Activated naive CD4-positive, alpha-beta T cell treated with anti-CD3 and anti-CD28 coated beads, Interleukin-2, amount 50 U/mL, for 24 hours (primary cell): ENCODE data around the gene TRAF7.

Experiments used
- H3K27ac Mint-ChIP-seq: one replicate; pipeline ENCODE4 v1.8.0; 2021; ENCODE audit warnings: mild to moderate bottlenecking, mixed read lengths
- H3K27me3 Mint-ChIP-seq: one replicate; pipeline ENCODE4 v1.8.0; 2021; ENCODE audit warnings: mixed read lengths
- H3K36me3 Mint-ChIP-seq: one replicate; pipeline ENCODE4 v1.8.0; 2021; ENCODE audit warnings: mixed read lengths
- H3K4me1 Mint-ChIP-seq: one replicate; pipeline ENCODE4 v1.8.0; 2021; ENCODE audit warnings: mixed read lengths
- H3K4me3 Mint-ChIP-seq: one replicate; pipeline ENCODE4 v1.8.0; 2021; ENCODE audit warnings: mild to moderate bottlenecking, mixed read lengths
- H3K9me3 Mint-ChIP-seq: one replicate; pipeline ENCODE4 v1.8.0; 2021; ENCODE audit warnings: mixed read lengths

TRAF7 gene

DNA sequence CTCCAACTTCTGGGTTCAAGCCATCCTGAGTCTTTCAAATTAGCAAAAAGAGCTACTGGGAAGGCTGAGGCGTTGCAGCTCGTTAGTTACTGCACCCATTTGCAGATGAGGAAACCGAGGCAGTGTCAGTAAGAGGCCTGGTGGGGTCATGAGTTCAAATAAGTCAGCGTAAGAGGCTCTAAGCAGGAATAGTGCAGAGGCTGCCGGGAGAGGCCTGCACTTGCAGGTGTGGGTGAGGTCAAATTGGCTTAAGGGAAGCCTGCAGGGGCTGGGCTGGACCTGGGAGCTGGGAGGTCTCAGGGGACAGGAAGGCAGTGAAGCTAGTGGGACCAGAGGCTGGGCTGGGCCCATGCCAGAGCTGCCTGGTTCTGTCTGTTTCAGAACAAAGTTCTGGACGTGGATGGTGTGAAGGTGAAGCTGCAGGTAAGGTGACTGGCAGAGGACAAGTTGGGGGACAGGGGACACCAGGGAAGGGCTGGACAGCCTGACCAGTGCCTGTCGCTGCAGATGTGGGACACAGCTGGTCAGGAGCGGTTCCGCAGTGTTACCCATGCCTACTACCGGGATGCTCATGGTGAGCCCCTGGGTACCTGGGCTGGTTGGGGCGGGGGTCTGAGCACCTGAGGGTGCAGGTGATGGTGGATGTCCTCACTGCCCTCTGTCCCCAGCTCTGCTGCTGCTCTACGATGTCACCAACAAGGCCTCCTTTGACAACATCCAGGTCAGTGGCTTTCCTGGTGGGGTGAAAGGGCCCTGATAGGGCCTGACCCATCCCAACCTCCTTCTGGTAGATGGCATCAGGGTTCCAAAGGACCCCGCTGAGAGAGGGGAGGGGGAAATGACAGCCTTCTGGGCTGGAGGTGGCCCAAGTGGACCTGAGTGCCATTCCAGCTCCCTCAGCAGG lies 4.1 kb upstream of the TRAF7 start:
- H3K27ac Mint-ChIP-seq, result peak overlapping the region; percentile 38
- peak overlapping the region; percentile 77 for H3K4me3 Mint-ChIP-seq
- no peaks in the 10 kb centered on the region for H3K9me3 Mint-ChIP-seq
- peaks cover 10% of the 10 kb centered on the region for H3K36me3 Mint-ChIP-seq
- no peaks in the 10 kb centered on the region for H3K27me3 Mint-ChIP-seq
- peaks cover 23% of the 10 kb centered on the region for H3K4me1 Mint-ChIP-seq

DNA sequence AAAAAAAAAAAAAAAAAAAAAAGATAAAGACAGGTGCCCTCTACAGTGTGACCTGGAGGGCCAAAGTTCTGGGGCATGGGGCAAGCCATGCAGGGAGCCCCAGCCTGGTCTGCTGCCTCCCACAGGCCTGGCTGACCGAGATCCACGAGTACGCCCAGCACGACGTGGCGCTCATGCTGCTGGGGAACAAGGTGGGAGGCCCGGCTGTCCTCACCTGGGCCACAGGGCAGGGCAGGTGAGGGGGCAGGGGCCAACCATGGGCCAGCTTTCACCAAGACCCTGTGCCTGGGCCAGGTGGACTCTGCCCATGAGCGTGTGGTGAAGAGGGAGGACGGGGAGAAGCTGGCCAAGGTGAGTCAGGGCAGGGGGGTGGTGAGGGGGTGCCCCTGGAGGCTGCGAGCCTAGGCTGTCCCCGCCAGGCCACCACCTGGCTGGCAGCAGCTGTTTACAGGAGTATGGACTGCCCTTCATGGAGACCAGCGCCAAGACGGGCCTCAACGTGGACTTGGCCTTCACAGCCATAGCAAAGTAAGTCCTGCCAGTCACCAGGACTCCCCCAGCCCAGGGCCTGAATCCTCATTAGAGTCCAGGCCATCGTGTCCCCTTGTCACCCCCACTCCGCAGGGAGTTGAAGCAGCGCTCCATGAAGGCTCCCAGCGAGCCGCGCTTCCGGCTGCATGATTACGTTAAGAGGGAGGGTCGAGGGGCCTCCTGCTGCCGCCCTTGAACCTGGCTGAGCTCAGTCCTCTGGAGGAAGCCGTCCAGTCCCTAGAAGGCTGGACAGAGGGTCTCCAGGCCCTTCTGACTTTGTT lies 2.7 kb upstream of the TRAF7 start:
- Mint-ChIP-seq H3K36me3 (peaks cover 10% of the 10 kb centered on the region), H3K27me3 (no peaks in the 10 kb centered on the region), H3K4me3 (peak overlapping the region; percentile 81), H3K27ac (peak overlapping the region; percentile 89), H3K9me3 (no peaks in the 10 kb centered on the region), H3K4me1 (peaks cover 37% of the 10 kb centered on the region)

DNA sequence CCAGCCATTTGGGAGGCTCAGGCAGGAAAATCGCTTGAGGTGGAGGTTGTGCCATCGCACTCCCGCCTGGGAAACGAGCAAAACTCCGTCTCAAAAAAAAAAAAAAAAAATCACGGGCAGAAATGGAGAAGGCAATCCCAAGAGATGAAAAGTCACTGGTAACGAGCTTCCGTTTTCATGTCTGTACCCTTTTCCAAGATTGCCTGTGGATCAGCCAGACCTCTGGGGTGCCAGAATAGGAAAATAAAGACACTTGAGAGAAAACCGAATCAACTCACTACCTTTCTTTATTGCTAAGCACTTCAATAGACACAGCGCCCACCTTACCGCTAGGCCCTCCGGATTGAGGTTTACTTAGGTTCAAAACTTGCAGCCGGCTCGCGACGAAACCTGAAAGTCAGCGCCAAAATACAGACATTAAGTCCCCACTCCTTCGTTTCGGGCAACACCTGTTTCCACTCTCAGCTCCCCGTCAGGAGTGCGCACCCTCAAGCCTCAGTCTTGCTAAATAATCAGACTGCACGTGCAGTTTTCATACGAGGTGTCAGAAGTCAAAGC lies 970 bp upstream of the TRAF7 start:
- H3K27me3 Mint-ChIP-seq, result no peaks in the 10 kb centered on the region
- H3K4me1 Mint-ChIP-seq, result peaks cover 45% of the 10 kb centered on the region
- peak overlapping the region; percentile 81 for H3K4me3 Mint-ChIP-seq
- peaks cover 10% of the 10 kb centered on the region for H3K36me3 Mint-ChIP-seq
- H3K9me3 Mint-ChIP-seq, result no peaks in the 10 kb centered on the region
- H3K27ac Mint-ChIP-seq, result peak overlapping the region; percentile 89

DNA sequence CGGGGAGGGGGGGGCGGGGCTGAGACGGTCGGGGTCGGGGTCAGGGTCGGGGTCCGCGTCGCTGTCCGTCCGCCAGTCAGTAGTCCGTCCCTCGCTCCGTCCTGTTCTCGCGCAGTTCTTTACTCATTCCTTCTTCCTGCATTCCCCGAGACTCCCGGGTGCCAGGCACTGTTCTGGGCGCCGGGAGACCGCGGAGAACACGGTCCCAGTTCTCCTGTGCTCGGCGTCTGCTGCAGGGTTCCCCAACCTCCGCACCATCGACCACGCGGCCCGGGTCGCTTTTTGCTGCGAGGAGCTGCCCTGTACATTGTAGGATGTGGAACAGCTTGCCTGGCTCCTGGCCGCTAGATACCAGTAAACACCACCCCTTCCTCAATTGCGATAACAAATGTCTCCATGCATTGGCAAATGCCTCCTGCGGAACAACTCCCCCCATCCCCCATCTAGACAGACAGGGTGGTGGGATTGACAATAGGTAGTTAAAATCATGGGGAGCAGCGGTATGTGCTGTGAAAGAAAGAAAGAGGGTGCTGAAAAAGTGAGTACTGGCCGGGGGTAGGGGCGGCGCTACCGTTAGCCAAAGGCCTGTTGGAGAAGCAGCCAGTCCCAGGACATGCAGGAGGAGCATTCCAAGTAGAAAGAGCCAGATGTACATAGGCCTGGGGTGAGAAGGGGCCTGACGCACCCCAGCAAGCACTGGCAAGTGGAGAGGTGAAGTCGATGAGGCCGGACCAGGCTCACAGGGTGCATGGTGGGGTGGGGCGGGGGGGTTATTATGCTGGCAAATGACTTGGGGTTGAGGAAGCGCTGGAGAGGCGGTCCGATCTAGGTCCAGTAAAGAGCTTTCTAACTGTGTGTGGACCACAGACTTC lies 631 bp downstream of the TRAF7 start:
- no peaks in the 10 kb centered on the region for H3K27me3 Mint-ChIP-seq
- no peaks in the 10 kb centered on the region for H3K9me3 Mint-ChIP-seq
- H3K27ac Mint-ChIP-seq, result peak overlapping the region; percentile 90
- H3K4me3 Mint-ChIP-seq, result peak overlapping the region; percentile 94
- H3K4me1 Mint-ChIP-seq, result peaks cover 37% of the 10 kb centered on the region
- H3K36me3 Mint-ChIP-seq, result peaks cover 8% of the 10 kb centered on the region

DNA sequence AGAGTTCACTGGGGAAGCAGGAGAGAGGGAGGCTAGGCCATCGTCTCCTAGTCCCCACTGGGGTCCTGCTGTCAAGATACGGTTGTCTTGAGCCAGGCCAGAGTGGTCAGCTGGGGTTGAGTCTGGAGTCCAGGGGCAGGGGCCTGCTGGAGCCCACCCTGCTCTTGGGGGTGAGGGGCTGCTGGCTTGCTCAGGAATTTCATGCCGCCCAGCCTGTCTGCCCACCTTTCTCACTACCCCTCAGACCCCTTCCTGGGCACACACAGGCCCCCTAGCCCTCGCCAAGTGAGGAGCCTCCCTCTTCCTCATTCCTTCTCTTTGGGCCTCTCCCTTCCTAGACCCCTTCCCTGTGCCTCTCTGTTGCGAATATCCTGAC lies 1.3 kb downstream of the TRAF7 start:
- Mint-ChIP-seq H3K4me1 (peaks cover 31% of the 10 kb centered on the region), H3K4me3 (peak overlapping the region; percentile 94), H3K27ac (no peak overlapping the region), H3K9me3 (no peaks in the 10 kb centered on the region), H3K36me3 (peaks cover 6% of the 10 kb centered on the region), H3K27me3 (no peaks in the 10 kb centered on the region)

DNA sequence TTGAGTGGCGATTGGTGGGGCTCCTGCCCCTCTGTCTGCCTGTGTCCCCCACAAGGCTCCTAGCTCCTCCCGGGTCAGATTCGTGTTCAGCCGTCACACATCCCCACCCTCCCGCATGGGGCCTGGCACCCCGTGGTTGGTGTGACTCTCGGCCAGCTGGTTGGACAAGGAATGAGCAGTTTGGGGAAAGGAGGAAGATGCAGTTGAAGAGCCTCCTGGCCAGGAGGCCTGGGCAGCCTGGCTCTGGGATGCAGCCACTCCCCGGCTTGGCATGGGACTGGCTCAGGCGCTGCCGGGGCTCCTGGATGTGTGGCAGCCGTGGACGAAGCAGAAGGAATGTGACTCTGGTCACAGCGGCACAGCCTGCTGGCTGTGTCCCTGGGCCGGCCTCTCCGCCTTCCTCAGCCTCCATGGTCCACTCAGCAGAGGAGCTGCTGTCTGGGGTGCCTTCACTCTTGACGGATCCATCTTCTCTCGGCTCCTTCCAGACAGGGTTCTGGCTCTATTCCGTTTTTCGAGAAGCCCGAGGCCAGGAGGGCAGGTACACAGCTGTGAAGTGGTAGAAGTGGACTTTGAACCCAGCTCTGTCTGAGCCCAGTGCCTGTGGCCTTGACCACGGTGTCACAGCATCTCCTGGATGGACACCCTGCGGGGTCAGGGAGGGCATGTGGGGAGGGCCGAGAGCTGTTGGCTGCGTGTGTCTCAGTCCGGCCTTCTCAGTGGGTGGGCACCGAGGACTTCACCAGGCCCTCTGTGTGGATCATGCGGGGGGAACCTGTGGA lies 2.1 kb downstream of the TRAF7 start:
- Mint-ChIP-seq H3K36me3 (peaks cover 6% of the 10 kb centered on the region), H3K9me3 (no peaks in the 10 kb centered on the region), H3K27me3 (no peaks in the 10 kb centered on the region), H3K4me1 (peaks cover 29% of the 10 kb centered on the region), H3K27ac (peak overlapping the region; percentile 55), H3K4me3 (peak overlapping the region; percentile 94)

DNA sequence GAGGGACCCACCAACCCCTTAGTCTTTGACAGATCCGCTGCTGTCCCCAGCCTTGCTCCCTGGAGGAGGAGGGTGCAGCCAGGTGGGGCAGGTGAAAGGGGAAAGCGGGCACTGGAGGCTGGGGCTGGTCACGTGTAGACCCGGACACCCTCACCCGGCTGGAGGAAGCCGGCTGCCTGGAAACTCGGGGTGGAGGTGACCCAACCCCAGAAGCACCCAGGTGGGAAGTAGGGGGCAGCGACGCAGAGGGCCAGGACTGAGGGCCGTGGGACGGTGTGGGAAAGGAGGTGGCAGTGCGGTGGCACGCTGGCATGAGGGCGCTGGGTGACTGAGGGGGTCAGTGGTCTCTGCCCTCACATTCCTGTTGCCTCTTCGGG lies 2.7 kb downstream of the TRAF7 start:
- no peaks in the 10 kb centered on the region for H3K9me3 Mint-ChIP-seq
- H3K4me3 Mint-ChIP-seq, result peak overlapping the region; percentile 94
- peaks cover 31% of the 10 kb centered on the region for H3K4me1 Mint-ChIP-seq
- peaks cover 6% of the 10 kb centered on the region for H3K36me3 Mint-ChIP-seq
- H3K27me3 Mint-ChIP-seq, result no peaks in the 10 kb centered on the region
- H3K27ac Mint-ChIP-seq, result no peak overlapping the region

DNA sequence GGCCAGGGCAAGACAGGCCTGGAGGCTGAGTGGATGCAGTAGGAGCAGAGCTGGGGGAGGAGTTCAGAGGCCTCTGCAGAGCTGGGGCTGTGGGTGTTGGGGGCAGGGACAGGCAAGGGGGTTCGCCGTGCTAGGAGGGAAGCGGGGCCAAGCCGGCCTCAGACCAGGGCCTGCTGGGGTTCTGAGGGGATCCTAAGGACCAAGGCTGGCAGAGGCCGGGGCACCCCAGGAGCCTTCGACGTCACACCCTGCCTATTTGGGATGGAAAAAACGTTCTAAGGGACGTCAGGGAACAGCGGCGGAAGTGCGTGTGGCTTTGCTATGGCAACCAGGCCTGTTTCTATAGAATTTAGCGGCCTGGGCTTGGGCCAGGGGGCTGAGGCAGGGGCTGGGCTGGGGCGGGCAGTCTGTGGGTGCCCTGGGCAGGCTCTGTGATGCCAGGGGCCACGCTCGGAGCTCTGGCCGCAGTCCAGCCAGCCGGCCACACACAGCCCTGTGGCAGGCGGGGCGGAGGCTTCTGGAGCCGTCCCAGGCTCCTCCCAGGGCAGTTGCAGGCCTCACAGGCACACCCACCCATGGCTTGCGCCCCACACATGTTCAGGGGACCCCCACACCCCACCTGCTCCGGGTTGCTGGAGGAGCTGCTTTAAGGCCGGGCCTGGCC lies 3.7 kb downstream of the TRAF7 start:
- H3K36me3 Mint-ChIP-seq, result peaks cover under 1% of the 10 kb centered on the region
- H3K27ac Mint-ChIP-seq, result peak overlapping the region; percentile 72

DNA sequence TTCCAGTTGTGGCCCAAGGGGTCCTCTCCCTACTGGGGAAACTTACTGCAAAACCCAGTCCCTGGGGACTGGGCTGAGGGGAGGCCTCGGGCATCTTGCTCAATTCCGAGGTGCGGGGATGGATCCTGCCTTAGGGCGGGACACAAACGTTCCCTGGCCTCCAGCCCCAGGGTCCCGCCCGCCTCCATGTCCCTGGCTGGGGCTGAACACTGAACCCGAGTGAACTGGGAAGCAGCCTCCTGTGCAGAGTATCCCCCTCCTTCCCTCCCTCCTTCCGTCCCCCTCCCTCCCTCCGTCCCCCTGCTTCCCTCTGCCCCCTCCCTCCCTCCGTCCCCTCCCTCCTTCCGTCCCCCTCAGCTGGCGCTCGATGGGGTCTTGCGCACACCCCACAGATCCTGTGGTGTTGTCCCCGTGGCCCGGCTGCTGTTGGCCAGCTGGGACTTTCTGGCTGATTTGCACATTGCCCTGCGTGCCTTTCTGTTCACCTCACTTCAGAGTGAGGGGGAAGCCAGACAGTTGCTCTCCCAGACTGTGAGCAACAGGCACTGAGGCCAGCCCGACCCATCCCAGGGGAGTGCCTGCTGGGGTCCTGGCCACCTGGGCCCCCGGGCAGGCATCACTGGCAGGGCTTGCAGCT lies 5.5 kb downstream of the TRAF7 start:
- Mint-ChIP-seq H3K9me3 (no peaks in the 10 kb centered on the region), H3K4me1 (peaks cover 29% of the 10 kb centered on the region), H3K27me3 (no peaks in the 10 kb centered on the region), H3K27ac (no peak overlapping the region), H3K4me3 (no peak overlapping the region), H3K36me3 (no peaks in the 10 kb centered on the region)

More for the DNA sequence above, 3.7 kb downstream of the TRAF7 start:
- H3K27me3 Mint-ChIP-seq, result no peaks in the 10 kb centered on the region
- no peaks in the 10 kb centered on the region for H3K9me3 Mint-ChIP-seq
- H3K4me3 Mint-ChIP-seq, result no peak overlapping the region
- H3K4me1 Mint-ChIP-seq, result peaks cover 29% of the 10 kb centered on the region

DNA sequence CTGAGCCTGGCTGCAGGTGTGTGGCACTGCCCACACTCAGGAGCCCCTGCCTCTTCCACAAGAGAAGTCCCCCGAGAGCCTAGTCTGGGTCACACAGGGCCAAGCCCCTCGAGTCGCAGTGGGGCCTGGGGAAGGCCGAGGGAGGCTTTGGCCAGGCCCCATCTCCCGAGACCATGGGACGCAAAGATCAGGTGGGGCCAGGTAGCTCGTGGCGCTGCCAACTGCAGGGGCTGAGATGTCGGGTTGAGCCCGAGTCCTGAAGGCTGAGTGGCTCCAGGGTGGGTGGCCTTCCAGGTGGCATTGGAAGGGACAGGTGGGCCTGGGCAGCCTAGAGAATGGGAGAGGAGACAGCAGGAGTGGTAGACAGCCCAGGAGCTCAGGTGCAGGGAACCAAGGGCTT lies 6.3 kb downstream of the TRAF7 start:
- Mint-ChIP-seq H3K27ac (no peak overlapping the region), H3K27me3 (no peaks in the 10 kb centered on the region), H3K9me3 (no peaks in the 10 kb centered on the region), H3K4me3 (no peak overlapping the region), H3K4me1 (peaks cover 21% of the 10 kb centered on the region), H3K36me3 (no peaks in the 10 kb centered on the region)

DNA sequence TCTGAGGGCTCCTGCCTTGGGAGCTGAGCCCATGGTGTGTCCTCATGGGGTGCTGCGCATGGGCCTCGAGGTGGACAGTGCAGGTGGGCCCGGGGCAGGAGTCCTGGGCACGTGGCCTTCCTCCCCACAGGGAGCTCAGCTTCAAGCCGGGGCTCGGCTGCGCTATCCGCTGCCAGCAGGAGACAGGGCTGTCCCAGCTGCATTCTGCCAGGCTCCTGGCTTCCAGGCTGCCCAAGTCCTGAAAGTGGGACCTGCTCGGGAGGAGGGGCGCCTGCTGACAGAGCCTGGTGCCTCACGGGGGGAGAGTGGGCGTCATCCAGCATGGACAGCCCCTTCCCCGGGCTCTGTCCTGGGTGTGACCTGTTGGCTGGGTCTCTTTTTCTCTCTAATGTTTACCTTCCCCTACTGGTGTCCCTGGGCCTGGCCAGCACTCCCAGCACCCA lies 7.1 kb downstream of the TRAF7 start:
- Mint-ChIP-seq H3K27me3 (no peaks in the 10 kb centered on the region), H3K9me3 (no peaks in the 10 kb centered on the region), H3K4me1 (peaks cover 13% of the 10 kb centered on the region), H3K36me3 (no peaks in the 10 kb centered on the region), H3K27ac (no peak overlapping the region), H3K4me3 (no peak overlapping the region)

DNA sequence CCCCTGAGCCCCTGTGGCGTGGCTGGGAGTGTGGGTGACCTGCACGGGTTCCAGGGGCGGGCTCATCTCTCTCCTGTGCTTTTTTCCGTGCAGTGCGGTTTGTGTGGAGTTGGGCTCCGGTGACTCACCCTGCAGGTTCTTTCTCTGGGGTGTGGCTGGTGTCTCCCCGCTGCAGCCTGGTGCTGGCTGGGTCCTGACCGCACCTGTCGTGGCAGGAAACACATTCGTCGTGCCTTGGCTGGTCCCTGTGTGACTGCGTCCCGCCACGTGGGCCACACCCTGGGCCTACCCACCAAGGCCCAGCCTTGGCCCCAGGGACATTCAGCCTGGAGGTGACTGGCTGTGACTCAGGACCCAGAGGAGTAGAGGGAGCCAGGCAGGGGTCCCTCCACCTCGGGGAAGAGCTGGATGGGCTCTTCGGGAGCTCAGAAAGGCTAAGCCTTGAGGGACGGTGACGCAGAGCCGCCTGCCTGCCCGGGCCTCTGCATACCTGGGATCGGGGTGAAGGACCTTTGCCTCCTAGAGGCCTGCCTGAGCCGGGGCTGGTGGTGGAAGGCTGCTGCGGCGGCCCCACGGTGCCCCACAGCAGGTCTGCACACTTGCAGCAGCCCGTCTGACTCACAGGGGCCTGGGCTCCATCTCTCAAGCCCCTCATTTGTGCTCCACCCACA lies 7.8 kb downstream of the TRAF7 start:
- no peaks in the 10 kb centered on the region for H3K36me3 Mint-ChIP-seq
- no peak overlapping the region for H3K4me3 Mint-ChIP-seq
- peaks cover 8% of the 10 kb centered on the region for H3K4me1 Mint-ChIP-seq
- no peak overlapping the region for H3K27ac Mint-ChIP-seq
- no peaks in the 10 kb centered on the region for H3K9me3 Mint-ChIP-seq
- no peaks in the 10 kb centered on the region for H3K27me3 Mint-ChIP-seq

DNA sequence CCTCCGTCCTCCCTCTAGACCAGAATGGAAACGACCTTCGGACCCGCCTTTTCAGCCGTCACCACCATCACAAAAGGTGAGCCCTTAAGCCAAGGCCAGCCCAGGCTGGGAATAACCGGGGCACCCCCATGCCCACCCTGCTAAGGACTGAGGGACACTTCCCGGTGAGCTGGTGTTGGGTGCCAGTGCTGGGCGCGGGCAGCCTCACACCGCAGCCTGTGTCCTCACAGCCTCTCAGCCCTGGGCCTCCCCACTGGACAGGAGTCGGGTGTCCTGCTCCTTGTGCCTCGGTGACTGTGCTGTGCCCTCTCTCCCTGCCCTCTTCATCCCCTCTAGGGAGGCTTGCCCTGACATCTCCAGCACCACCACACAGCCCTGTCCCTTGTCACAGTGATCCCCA lies 10.3 kb downstream of the TRAF7 start:
- Mint-ChIP-seq H3K27ac (no peak overlapping the region), H3K9me3 (no peaks in the 10 kb centered on the region), H3K4me3 (no peak overlapping the region), H3K4me1 (peaks cover 3% of the 10 kb centered on the region), H3K36me3 (no peaks in the 10 kb centered on the region), H3K27me3 (no peaks in the 10 kb centered on the region)
